Testis (tissue), 3 donors: Measurements from ENCODE around the gene ADISSP. TPM values are rescaled to one million over a fixed set of nuclear protein-coding genes. Genes with fewer than 3 reads are reported as not detected.
"Not testable (repeated sequence)": the region's sequence is repeated elsewhere in the genome, so short reads cannot be mapped to it uniquely, and the experiment has no call there.

Experiments used
- DNase-seq: peaks from one replicate; pipeline ENCODE4 v3.0.0-alpha.2; 2019
- H3K27ac ChIP-seq, 2 donors: fragments of 200-600 bp; sonication (generic); one replicate each; pipeline ENCODE4 v1.5.1; 2019
- H3K27me3 ChIP-seq: fragments of 200-600 bp; sonication (generic); one replicate; pipeline ENCODE4 v1.5.1; 2019
- H3K36me3 ChIP-seq: fragments of 200-600 bp; sonication (generic); one replicate; pipeline ENCODE4 v1.5.1; 2017; ENCODE audit warnings: low read depth; ENCODE audit errors: missing control alignments
- H3K4me1 ChIP-seq: fragments of 200-600 bp; sonication (generic); one replicate; pipeline ENCODE4 v1.5.1; 2019
- H3K4me3 ChIP-seq, 2 donors: fragments of 200-600 bp; sonication (generic); one replicate each; pipeline ENCODE4 v1.5.1; 2017 to 2019
- H3K9me3 ChIP-seq: fragments of 200-600 bp; sonication (generic); one replicate; pipeline ENCODE4 v1.5.1; 2017
- POLR2A ChIP-seq: fragments of 450-650 bp; IDR thresholded peaks from one replicate; pipeline ENCODE4 v1.6.1; 2017; ENCODE audit warnings: antibody characterized with exemption, mild to moderate bottlenecking, moderate library complexity
- WGBS, 2 donors: methylation state at CpG; one replicate each; pipeline ENCODE4 v1.1.5; 2018; 5-methylcytosine and 5-hydroxymethylcytosine counted together
- intact Hi-C: fragments of 100-400 bp; cut with DNase I; formaldehyde crosslinking; loops from one replicate; pipeline ENCODE4 v1.15.1; 2023; ENCODE audit warnings: low total_unique reads
- polyA plus RNA-seq: library from polyadenylated mRNA; stranded (reverse); fragments of 350-450 nt; fragmentation: Illumina TruSeq; extraction: RNeasy Lipid Tissue Mini Kit (QIAGEN cat#74804); gene quantifications from one replicate; pipeline ENCODE4 v1.2.3, GENCODE V29; 2014; ENCODE audit warnings: low read depth, low replicate concordance; ENCODE audit not compliant: insufficient read depth
- total RNA-seq, 2 donors: library from RNA; depleted of rRNA; stranded (reverse); fragments of >200 nt; gene quantifications; one replicate each; pipeline ENCODE4 v1.2.3, GENCODE V29; 2016
- TF ChIP-seq, protein P1 (sequence below), 3 experiments: fragments of 450-650 bp in 2 of 3; fragments of 200-600 bp in 1 of 3; sonication (generic) in 1 of 3; IDR thresholded peaks; one replicate each; pipeline ENCODE4 v1.5.1; 2016 to 2019; ENCODE audit warnings: antibody characterized with exemption in 3 of 3, mild to moderate bottlenecking in 2 of 3, moderate library complexity in 1 of 3

ADISSP gene
- total and polyA plus RNA-seq, 3 donors from 2014 or later: 17.6 to 36.5 (median 19.7) TPM

DNA sequence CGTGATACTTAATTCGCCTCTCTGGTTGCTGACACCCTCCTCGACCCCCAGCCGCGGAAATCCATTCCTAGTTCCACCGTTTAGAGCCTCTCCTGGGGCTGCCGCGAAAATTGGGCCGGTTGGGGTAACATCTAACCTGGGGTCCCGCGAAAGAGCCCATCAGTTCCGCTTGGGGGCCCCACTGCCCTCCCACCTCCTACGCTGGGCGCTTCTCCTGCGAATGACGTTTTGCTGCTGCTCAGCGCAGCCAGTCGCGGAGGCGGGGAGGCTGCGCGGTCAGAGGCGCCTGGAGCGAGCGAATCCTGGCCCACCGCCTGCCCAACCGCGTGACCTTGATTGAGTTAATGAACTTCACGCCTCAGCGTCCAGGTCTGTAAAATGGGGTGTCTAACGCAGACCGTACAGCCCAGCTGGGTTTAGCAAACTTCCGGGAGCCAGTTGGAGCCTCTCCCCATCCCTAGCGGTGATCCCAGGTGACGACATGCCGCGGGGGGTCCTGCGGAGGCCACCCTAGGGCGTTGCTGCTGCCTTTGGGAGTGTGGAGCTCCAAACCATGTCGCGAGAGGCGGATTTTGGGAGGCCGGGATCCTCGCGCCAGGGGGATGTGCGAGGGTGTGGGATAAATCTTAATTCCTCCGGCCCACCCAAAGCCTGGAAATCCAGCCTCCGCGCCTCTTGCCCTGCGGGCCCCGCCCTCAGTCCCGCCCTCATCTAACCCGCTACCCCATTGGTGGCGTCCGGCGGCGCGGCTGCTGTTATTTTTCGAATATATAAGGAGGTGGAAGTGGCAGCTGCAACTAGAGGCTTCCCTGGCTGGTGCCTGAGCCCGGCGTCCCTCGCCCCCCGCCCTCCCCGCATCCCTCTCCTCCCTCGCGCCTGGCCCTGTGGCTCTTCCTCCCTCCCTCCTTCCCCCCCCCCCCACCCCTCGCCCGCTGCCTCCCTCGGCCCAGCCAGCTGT lies 28.2 kb upstream of the ADISSP start, which contains the start of gene CDC25B:
Gene CDC25B (plus strand): TSS at position 800 of the 958 bp plus-strand sequence. CDS start 222 bp downstream, outside the sequence.
- Histone ChIP-seq H3K4me3 (peak within 1 kb of the TSS; percentile 59 to 77), H3K4me1 (peaks cover 3% of the 10 kb centered on the region), H3K27ac (peak within 1 kb of the TSS; percentile 92 to 94), H3K27me3 (no peaks in the 10 kb centered on the region), H3K36me3 (no peaks in the 10 kb centered on the region), H3K9me3 (no peaks in the 10 kb centered on the region)
- DNase-seq: peak; percentile 95
- TF ChIP-seq POLR2A: no peak
- TF ChIP-seq, protein P1, sequence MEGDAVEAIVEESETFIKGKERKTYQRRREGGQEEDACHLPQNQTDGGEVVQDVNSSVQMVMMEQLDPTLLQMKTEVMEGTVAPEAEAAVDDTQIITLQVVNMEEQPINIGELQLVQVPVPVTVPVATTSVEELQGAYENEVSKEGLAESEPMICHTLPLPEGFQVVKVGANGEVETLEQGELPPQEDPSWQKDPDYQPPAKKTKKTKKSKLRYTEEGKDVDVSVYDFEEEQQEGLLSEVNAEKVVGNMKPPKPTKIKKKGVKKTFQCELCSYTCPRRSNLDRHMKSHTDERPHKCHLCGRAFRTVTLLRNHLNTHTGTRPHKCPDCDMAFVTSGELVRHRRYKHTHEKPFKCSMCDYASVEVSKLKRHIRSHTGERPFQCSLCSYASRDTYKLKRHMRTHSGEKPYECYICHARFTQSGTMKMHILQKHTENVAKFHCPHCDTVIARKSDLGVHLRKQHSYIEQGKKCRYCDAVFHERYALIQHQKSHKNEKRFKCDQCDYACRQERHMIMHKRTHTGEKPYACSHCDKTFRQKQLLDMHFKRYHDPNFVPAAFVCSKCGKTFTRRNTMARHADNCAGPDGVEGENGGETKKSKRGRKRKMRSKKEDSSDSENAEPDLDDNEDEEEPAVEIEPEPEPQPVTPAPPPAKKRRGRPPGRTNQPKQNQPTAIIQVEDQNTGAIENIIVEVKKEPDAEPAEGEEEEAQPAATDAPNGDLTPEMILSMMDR (IDR thresholded peaks at IDR 0.05): peak; percentile 32 to 68 (median 67)
- intact Hi-C loops: no loop called here
- WGBS, 2 donors: 0 to 2% methylated on average over 19 to 57 of the region's 69 CpGs

DNA sequence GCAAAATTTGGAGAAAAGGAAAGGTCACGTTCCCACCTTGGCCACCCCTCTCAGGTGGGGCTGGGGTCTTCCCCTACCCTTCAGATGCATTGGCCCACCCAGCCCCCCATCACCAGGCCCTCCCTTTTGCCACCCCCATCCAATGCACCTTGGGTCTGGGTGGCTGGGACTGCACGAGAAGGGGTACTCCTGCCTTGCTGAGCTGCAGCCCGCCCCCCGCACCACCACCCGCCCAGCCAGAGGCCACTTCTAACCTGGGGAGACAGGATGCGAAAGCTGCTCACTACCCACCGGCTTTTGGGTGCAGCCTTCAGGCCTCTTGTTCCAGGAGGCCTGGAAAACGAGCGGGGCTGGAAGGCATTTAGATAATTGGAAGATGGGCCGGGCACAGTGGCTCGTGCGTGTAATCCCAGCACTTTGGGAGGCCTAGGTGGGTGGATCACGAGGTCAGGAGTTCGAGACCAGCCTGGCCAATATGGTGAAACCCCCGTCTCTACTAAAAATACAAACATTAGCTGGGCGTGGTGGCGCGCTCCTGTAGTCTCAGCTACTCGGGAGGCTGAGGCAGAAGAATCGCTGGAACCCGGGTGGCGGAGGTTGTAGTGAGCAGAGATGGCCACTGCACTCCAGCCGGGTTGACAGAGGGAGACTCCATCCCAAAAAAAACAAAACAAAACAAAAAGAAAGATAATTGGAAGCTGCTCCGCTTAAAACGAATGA lies 27.3 kb upstream of the ADISSP start:
- Histone ChIP-seq H3K4me3 (peak overlapping the region; percentile 59 to 77), H3K27me3 (no peaks in the 10 kb centered on the region), H3K36me3 (no peaks in the 10 kb centered on the region), H3K27ac (peak overlapping the region; percentile 92 to 94), H3K4me1 (peaks cover 3% of the 10 kb centered on the region), H3K9me3 (no peaks in the 10 kb centered on the region)
- WGBS, 2 donors: 39 to 73% methylated on average over 14 to 25 of the region's 25 CpGs
- no peak for DNase-seq
- intact Hi-C loops: no loop called here
- TF ChIP-seq POLR2A: no peak
- TF ChIP-seq, protein P1 (IDR thresholded peaks at IDR 0.05): no peak

DNA sequence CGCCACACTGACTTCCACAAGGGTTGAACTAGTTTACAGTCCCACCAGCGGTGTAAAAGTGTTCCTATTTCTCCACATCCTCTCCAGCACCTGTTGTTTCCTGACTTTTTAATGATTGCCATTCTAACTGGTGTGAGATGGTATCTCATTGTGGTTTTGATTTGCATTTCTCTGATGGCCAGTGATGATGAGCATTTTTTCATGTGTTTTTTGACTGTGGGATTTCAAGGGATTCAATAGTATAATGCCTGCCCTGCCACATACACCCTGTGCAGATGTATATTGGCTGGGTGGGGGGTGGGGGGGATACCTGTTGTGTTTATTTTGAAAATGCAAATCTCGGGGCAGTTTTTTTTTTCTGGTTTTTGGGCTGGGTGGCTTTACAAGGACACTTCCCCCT lies 26.6 kb upstream of the ADISSP start:
- H3K27ac ChIP-seq, H3K4me3 ChIP-seq, intact Hi-C loops, H3K27me3 ChIP-seq, H3K36me3 ChIP-seq, H3K9me3 ChIP-seq, DNase-seq, H3K4me1 ChIP-seq: not testable (repeated sequence)
- WGBS, 2 donors: 89 to 92% methylated on average over 1 of the region's 3 CpGs

DNA sequence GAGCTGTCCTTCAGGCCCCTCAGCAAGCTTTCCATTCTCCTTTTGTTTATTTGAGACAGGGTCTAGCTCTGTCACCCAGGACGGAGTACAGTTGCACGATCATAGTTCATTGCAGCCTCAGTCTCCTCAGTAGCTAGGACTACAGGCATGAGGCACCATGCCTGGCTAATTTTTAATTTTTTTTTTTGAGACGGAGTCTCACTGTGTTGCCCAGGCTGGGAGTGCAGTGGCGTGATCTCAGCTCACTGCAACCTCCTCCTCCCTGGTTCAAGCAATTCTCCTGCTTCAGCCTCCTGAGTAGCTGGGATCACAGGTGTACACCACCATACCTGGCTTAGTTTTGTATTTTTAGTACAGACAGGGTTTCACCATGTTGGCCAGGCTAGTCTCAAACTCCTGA lies 21.6 kb upstream of the ADISSP start:
- H3K4me3 ChIP-seq, H3K9me3 ChIP-seq, H3K27me3 ChIP-seq, DNase-seq, H3K36me3 ChIP-seq, H3K27ac ChIP-seq, intact Hi-C loops: not testable (repeated sequence)
- 94 to 98% methylated on average over 4 of the region's 4 CpGs for WGBS, 2 donors
- peaks cover 22% of the 10 kb centered on the region for H3K4me1 ChIP-seq

DNA sequence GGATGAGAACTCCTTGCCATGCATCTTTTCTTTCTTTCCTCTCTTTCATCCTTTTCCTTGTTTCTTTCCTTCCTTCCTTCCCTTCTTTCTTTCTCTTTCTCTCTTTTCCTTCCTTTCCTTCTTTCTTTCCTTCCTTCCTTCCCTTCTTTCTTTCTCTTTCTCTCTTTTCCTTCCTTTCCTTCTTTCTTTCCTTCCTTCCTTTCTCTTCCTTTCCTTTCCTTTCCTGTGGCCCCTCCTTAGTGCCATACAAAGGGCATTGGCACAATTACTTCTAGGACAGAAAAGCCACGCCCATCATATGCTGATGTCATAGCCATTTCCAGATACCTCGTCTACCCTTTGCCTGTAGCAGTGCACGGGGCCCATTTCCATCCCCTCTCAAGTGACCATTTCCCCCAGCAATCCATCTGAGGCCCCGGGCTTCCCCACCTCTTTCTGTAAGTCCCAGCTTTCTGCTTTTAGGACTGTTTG lies 21.2 kb upstream of the ADISSP start:
- Histone ChIP-seq H3K27me3 (no peaks in the 10 kb centered on the region), H3K27ac (no peak overlapping the region), H3K4me3 (no peak overlapping the region), H3K4me1 (peaks cover 27% of the 10 kb centered on the region), H3K36me3 (no peaks in the 10 kb centered on the region), H3K9me3 (no peaks in the 10 kb centered on the region)
- no peak for DNase-seq
- no peak for TF ChIP-seq POLR2A
- TF ChIP-seq, protein P1 (IDR thresholded peaks at IDR 0.05): no peak
- intact Hi-C loops: no loop called here
- WGBS, 2 donors: 78 to 86% methylated on average over 4 of the region's 4 CpGs
